Measurements from ENCODE around the gene MUC20. TPM values are rescaled to one million over a fixed set of nuclear protein-coding genes. Genes with fewer than 3 reads are reported as not detected.
"Not testable (repeated sequence)": the region's sequence is repeated elsewhere in the genome, so short reads cannot be mapped to it uniquely, and the experiment has no call there.

Gene MUC20
- total and polyA plus RNA-seq, 4 donors, result 1.1 to 9.7 (median 7.7) TPM

GRCh38 chr3:195692781-195693427 is 27.9 kb upstream of the MUC20 start:
- 90% methylated on average over 5 of the region's 5 CpGs for WGBS
- DNase-seq (ENCODE audit: low spot score), result no peak
- Histone ChIP-seq H3K9ac (ENCODE audit: low read depth in 1 of 2, low read length in 2 of 2) (no peak overlapping the region), H3K4me1 (ENCODE audit: control insufficient read depth in 4 of 4, insufficient read depth in 4 of 4, low read length in 3 of 4) (peaks cover 0 to 3% (median under 1%) of the 10 kb centered on the region in 4 donors), H3K36me3 (ENCODE audit: control insufficient read depth in 4 of 4, insufficient read depth in 3 of 4, low read depth in 1 of 4, low read length in 3 of 4) (peaks cover 10 to 20% (median 17%) of the 10 kb centered on the region in 4 donors), H3K27me3 (ENCODE audit: control insufficient read depth in 4 of 4, insufficient read depth in 4 of 4, low read length in 3 of 4) (no peaks in the 10 kb centered on the region), H3K27ac (ENCODE audit: low read depth in 1 of 2, low read length in 2 of 2) (no peak overlapping the region), H3K4me3 (ENCODE audit: low read depth in 1 of 3, low read length in 3 of 3) (no peak overlapping the region), H3K9me3 (ENCODE audit: control insufficient read depth in 4 of 4, low read length in 3 of 4) (no peaks in the 10 kb centered on the region)
- TF ChIP-seq FOXA2 (IDR thresholded peaks at IDR 0.05), result no peak
- no peak for TF ChIP-seq ATF3 (IDR thresholded peaks at IDR 0.05)
- TF ChIP-seq HNF4G (IDR thresholded peaks at IDR 0.05), result no peak
- TF ChIP-seq YY1 (IDR thresholded peaks at IDR 0.05), result no peak
- no peak for TF ChIP-seq NR2F2 (IDR thresholded peaks at IDR 0.05)
- TF ChIP-seq CTCF (IDR thresholded peaks at IDR 0.05; ENCODE audit: low read depth, low read length, missing input control), result no peak
- TF ChIP-seq MAX (IDR thresholded peaks at IDR 0.05), result no peak
- no peak for TF ChIP-seq TAF1 (conservative IDR thresholded peaks at IDR 0.05)
- TF ChIP-seq REST (IDR thresholded peaks at IDR 0.05), result no peak
- no peak for TF ChIP-seq JUND (IDR thresholded peaks at IDR 0.05)
- TF ChIP-seq EGR1 (IDR thresholded peaks at IDR 0.05; ENCODE audit: low read depth in 2 of 2), result no peak
- no peak for TF ChIP-seq SP1 (IDR thresholded peaks at IDR 0.05)
- TF ChIP-seq RAD21 (IDR thresholded peaks at IDR 0.05), result no peak

- Histone ChIP-seq H3K9me3 (ENCODE audit: control insufficient read depth in 4 of 4, low read length in 3 of 4) (no peaks in the 10 kb centered on the region), H3K9ac (ENCODE audit: low read depth in 1 of 2, low read length in 2 of 2) (no peak overlapping the region), H3K27me3 (ENCODE audit: control insufficient read depth in 4 of 4, insufficient read depth in 4 of 4, low read length in 3 of 4) (no peaks in the 10 kb centered on the region), H3K4me3 (ENCODE audit: low read depth in 1 of 3, low read length in 3 of 3) (no peak overlapping the region), H3K4me1 (ENCODE audit: control insufficient read depth in 4 of 4, insufficient read depth in 4 of 4, low read length in 3 of 4) (peaks cover 0 to 3% (median under 1%) of the 10 kb centered on the region in 4 donors), H3K27ac (ENCODE audit: low read depth in 1 of 2, low read length in 2 of 2) (no peak overlapping the region), H3K36me3 (ENCODE audit: control insufficient read depth in 4 of 4, insufficient read depth in 3 of 4, low read depth in 1 of 4, low read length in 3 of 4) (peaks cover 10 to 20% (median 17%) of the 10 kb centered on the region in 4 donors)
- 90% methylated on average over 13 of the region's 13 CpGs for WGBS
- no peak for DNase-seq (ENCODE audit: low spot score)
- TF ChIP-seq RAD21 (IDR thresholded peaks at IDR 0.05) (no peak), FOXA1 (IDR thresholded peaks at IDR 0.05) (no peak), CTCF (IDR thresholded peaks at IDR 0.05; ENCODE audit: low read depth, low read length, missing input control) (no peak), MAX (IDR thresholded peaks at IDR 0.05) (no peak), TAF1 (conservative IDR thresholded peaks at IDR 0.05) (no peak)
These were observed 27.2 kb upstream of the MUC20 start for GRCh38 chr3:195693428-195694216.

GRCh38 chr3:195694217-195695076 is 26.3 kb upstream of the MUC20 start:
- H3K4me1 ChIP-seq (ENCODE audit: control insufficient read depth in 4 of 4, insufficient read depth in 4 of 4, low read length in 3 of 4); H3K27ac ChIP-seq (ENCODE audit: low read depth in 1 of 2, low read length in 2 of 2); H3K9ac ChIP-seq (ENCODE audit: low read depth in 1 of 2, low read length in 2 of 2); H3K27me3 ChIP-seq (ENCODE audit: control insufficient read depth in 4 of 4, insufficient read depth in 4 of 4, low read length in 3 of 4); H3K9me3 ChIP-seq (ENCODE audit: control insufficient read depth in 4 of 4, low read length in 3 of 4); DNase-seq (ENCODE audit: low spot score); H3K4me3 ChIP-seq (ENCODE audit: low read depth in 1 of 3, low read length in 3 of 3): not testable (repeated sequence)
- 91% methylated on average over 8 of the region's 8 CpGs for WGBS
- H3K36me3 ChIP-seq (ENCODE audit: control insufficient read depth in 4 of 4, insufficient read depth in 3 of 4, low read depth in 1 of 4, low read length in 3 of 4), result peaks cover 10 to 20% (median 17%) of the 10 kb centered on the region in 4 donors
